Measurements from ENCODE around the gene EIPR1. TPM values are rescaled to one million over a fixed set of nuclear protein-coding genes. Genes with fewer than 3 reads are reported as not detected.

Gene EIPR1
- total RNA-seq, 1 experiment from 2014 or later, result 27.8 TPM

- Histone ChIP-seq H4K91ac (ENCODE audit: insufficient read length, low read depth, low read length) (no peak overlapping the region), H2BK15ac (ENCODE audit: low read depth, low read length) (no peak overlapping the region), H3K56ac (ENCODE audit: insufficient read length, low read depth, low read length) (no peak overlapping the region), H3K18ac (ENCODE audit: insufficient read length, low read depth, low read length) (no peak overlapping the region), H2BK20ac (ENCODE audit: low read depth, low read length, poor library complexity, severe bottlenecking) (no peak overlapping the region), H3T11ph (ENCODE audit: low read length) (no peak overlapping the region), H2BK5ac (ENCODE audit: insufficient read length, low read length) (no peak overlapping the region), H3K9me3 (ENCODE audit: control insufficient read depth, low read depth, low read length) (no peaks in the 10 kb centered on the region), H3K27me3 (ENCODE audit: insufficient read depth, low read length) (no peaks in the 10 kb centered on the region), H2BK12ac (ENCODE audit: insufficient read length, low read depth, low read length) (no peak overlapping the region), H3K23me2 (ENCODE audit: insufficient read length, low read depth, low read length, poor library complexity, severe bottlenecking) (no peaks in the 10 kb centered on the region), H2AK5ac (ENCODE audit: insufficient read length, low read length) (no peak overlapping the region), H3K4me1 (ENCODE audit: insufficient read depth, low read length) (no peaks in the 10 kb centered on the region; the same call in 1 of the 2 replicates), H4K5ac (ENCODE audit: insufficient read length, low read depth, low read length) (no peak overlapping the region), H4K8ac (replicated peaks; ENCODE audit: insufficient read length, low read depth, low read length) (no peak overlapping the region), H3K14ac (ENCODE audit: insufficient read depth, low read length) (no peak overlapping the region), H2AFZ (ENCODE audit: low read length) (no peak overlapping the region), H3K23ac (ENCODE audit: insufficient read length, low read depth, low read length) (no peak overlapping the region), H3K79me1 (ENCODE audit: insufficient read depth, low read depth, low read length, poor library complexity, severe bottlenecking) (no peaks in the 10 kb centered on the region), H4K20me1 (ENCODE audit: control insufficient read depth, insufficient read depth, insufficient read length) (no peaks in the 10 kb centered on the region), H3K4me2 (ENCODE audit: insufficient read depth, insufficient read length, low read length) (no peak overlapping the region), H3K9ac (ENCODE audit: extremely low read depth, insufficient read length, low read length) (no peak overlapping the region), H2BK120ac (ENCODE audit: low read depth, low read length, poor library complexity, severe bottlenecking) (no peak overlapping the region), H3K79me2 (ENCODE audit: insufficient read depth, low read length) (no peaks in the 10 kb centered on the region), H3K27ac (ENCODE audit: insufficient read length, low read depth, low read length) (no peak overlapping the region), H3K4ac (ENCODE audit: low read depth, low read length) (no peak overlapping the region)
- Mint-ChIP-seq H3K4me3 (no peak overlapping the region), H3K36me3 (ENCODE audit: insufficient read depth in 1 of 3, low read depth in 3 of 3) (peaks cover 3 to 5% (median 4%) of the 10 kb centered on the region in 3 experiments; a peak in 5 of 7 replicates), H3K9me3 (no peaks in the 10 kb centered on the region), H3K4me1 (peaks cover 7 to 14% of the 10 kb centered on the region in 2 experiments), H3K27ac (peak overlapping the region in 1 of 3 experiments; percentile 42; a peak in 2 of 7 replicates), H3K27me3 (ENCODE audit: low read depth) (no peaks in the 10 kb centered on the region)
- WGBS (ENCODE audit: extremely low coverage, insufficient read length, low lambda C conversion rate), result no CpG with 5 or more reads among the region's 7 CpGs
- DNase-seq, result no peak
- TF ChIP-seq CTCF (conservative IDR thresholded peaks at IDR 0.05), result no peak
These were observed 163.6 kb downstream of the EIPR1 start for GRCh38 chr2:3214065-3214464.
